SK-N-SH treated with all-trans-retinoic acid at 6 μM for 48 hours (cell line): ENCODE results near the gene GATA5.

ENCODE experiments used
- ATAC-seq: fragments of 200-7000 bp; cut with Tn5 transposase; 3 replicates; pipeline ENCODE4 v1.9.1; 2020; ENCODE audit warnings: mild to moderate bottlenecking, moderate library complexity
- ARNTL ChIP-seq: fragments of 450-650 bp; formaldehyde crosslinking; IDR thresholded peaks from 2 replicates; pipeline ENCODE4 v1.5.0; 2020; ENCODE audit warnings: low read depth, mild to moderate bottlenecking, moderate library complexity, borderline replicate concordance
- BACH2 ChIP-seq: fragments of 250-450 bp; sonication (Bioruptor Pico); IDR thresholded peaks from 2 replicates; pipeline ENCODE4 v1.9.0; 2021; ENCODE audit warnings: mild to moderate bottlenecking, borderline replicate concordance
- CSDC2 ChIP-seq: fragments of 250-450 bp; sonication (Bioruptor Pico); IDR thresholded peaks from 2 replicates; pipeline ENCODE4 v1.5.0; 2020; ENCODE audit warnings: mild to moderate bottlenecking, moderate library complexity
- ESRRG ChIP-seq: fragments of 250-450 bp; sonication (Bioruptor Pico); IDR thresholded peaks from 2 replicates; pipeline ENCODE4 v1.6.1; 2021; ENCODE audit warnings: mild to moderate bottlenecking
- GLIS3 ChIP-seq: fragments of 250-450 bp; sonication (Bioruptor Pico); IDR thresholded peaks from 2 replicates; pipeline ENCODE4 v1.5.0; 2020; ENCODE audit warnings: mild to moderate bottlenecking, moderate library complexity
- ISL1 ChIP-seq: fragments of 250-450 bp; sonication (Bioruptor Pico); IDR thresholded peaks from 2 replicates; pipeline ENCODE4 v2.1.2; 2022; ENCODE audit warnings: mild to moderate bottlenecking, moderate library complexity
- OSR1 ChIP-seq: fragments of 250-450 bp; sonication (Bioruptor Pico); IDR thresholded peaks from 2 replicates; pipeline ENCODE4 v1.8.0; 2022; ENCODE audit warnings: moderate library complexity, mild to moderate bottlenecking, inconsistent platforms
- PPARA ChIP-seq: fragments of 250-450 bp; sonication (Bioruptor Pico); IDR thresholded peaks from 2 replicates; pipeline ENCODE4 v1.5.0; 2020; ENCODE audit warnings: mild to moderate bottlenecking, borderline replicate concordance
- RARB ChIP-seq: fragments of 250-450 bp; sonication (Bioruptor Pico); IDR thresholded peaks from 2 replicates; pipeline ENCODE4 v1.8.0; 2021; ENCODE audit warnings: mild to moderate bottlenecking, moderate library complexity
- SNAI2 ChIP-seq: fragments of 250-450 bp; sonication (Bioruptor Pico); IDR thresholded peaks from 2 replicates; pipeline ENCODE4 v1.5.0; 2020; ENCODE audit warnings: mild to moderate bottlenecking, moderate library complexity
- TCF4 ChIP-seq: fragments of 250-450 bp; sonication (Bioruptor Pico); IDR thresholded peaks from 2 replicates; pipeline ENCODE4 v1.8.0; 2021; ENCODE audit warnings: mild to moderate bottlenecking, moderate library complexity, borderline replicate concordance
- TOX ChIP-seq: fragments of 250-450 bp; sonication (Bioruptor Pico); IDR thresholded peaks from 2 replicates; pipeline ENCODE4 v1.8.0; 2021; ENCODE audit warnings: mild to moderate bottlenecking, moderate library complexity, borderline replicate concordance
- ZFP30 ChIP-seq: fragments of 450-650 bp; formaldehyde crosslinking; IDR thresholded peaks from 2 replicates; pipeline ENCODE4 v1.5.0; 2022; ENCODE audit warnings: mild to moderate bottlenecking, moderate library complexity
- ZNF565 ChIP-seq: fragments of 450-650 bp; formaldehyde crosslinking; conservative IDR thresholded peaks from 2 replicates; pipeline ENCODE4 v1.5.0; 2020; ENCODE audit warnings: low read depth, mild to moderate bottlenecking, moderate library complexity
- ZNF70 ChIP-seq: fragments of 450-650 bp; formaldehyde crosslinking; IDR thresholded peaks from 2 replicates; pipeline ENCODE4 v1.5.0; 2020; ENCODE audit warnings: mild to moderate bottlenecking, moderate library complexity
- ZNF8 ChIP-seq: fragments of 450-650 bp; formaldehyde crosslinking; IDR thresholded peaks from 2 replicates; pipeline ENCODE4 v1.5.0; 2020; ENCODE audit warnings: mild to moderate bottlenecking, moderate library complexity
- TF ChIP-seq, protein P1 (sequence below): fragments of 250-450 bp; sonication (Bioruptor Pico); IDR thresholded peaks from 2 replicates; pipeline ENCODE4 v1.8.0; 2020; ENCODE audit warnings: mild to moderate bottlenecking, moderate library complexity, borderline replicate concordance
- TF ChIP-seq, protein P2 (sequence below): fragments of 250-450 bp; sonication (Bioruptor Pico); IDR thresholded peaks from 2 replicates; pipeline ENCODE4 v1.8.0; 2021; ENCODE audit warnings: low read depth, mild to moderate bottlenecking, moderate library complexity, borderline replicate concordance
- TF ChIP-seq, protein P3 (sequence below): fragments of 250-450 bp; sonication (Bioruptor Pico); IDR thresholded peaks from 2 replicates; pipeline ENCODE4 v1.5.1; 2020; ENCODE audit warnings: low read depth, mild to moderate bottlenecking, moderate library complexity
- TF ChIP-seq, protein P4 (sequence below): fragments of 250-450 bp; sonication (Bioruptor Pico); IDR thresholded peaks from 2 replicates; pipeline ENCODE4 v1.5.0; 2020; ENCODE audit warnings: mild to moderate bottlenecking, moderate library complexity
- TF ChIP-seq, protein P5 (sequence below): fragments of 250-450 bp; sonication (Bioruptor Pico); IDR thresholded peaks from 2 replicates; pipeline ENCODE4 v1.5.1; 2021; ENCODE audit warnings: mild to moderate bottlenecking, moderate library complexity

The GATA5 gene

DNA sequence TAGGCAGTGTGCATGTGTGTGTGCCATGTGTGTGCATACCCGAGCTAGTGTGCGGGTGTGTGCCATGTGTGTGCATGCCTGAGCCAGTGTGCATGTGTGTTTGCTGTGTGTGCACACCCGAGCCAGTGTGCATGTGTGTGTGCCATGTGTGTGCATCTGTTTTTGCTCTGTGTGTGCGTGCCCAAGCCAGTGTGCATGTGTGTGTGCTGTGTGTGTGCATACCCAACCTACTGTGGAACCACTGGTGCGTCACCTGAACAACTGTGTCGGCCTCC is 54.1 kb downstream of the GATA5 start (continued):
- TF ChIP-seq RARB (no peak), ZNF70 (CRISPR knock-in tag) (no peak), CSDC2 (CRISPR knock-in tag) (no peak)
- TF ChIP-seq, all 23 proteins: peak for 0

DNA sequence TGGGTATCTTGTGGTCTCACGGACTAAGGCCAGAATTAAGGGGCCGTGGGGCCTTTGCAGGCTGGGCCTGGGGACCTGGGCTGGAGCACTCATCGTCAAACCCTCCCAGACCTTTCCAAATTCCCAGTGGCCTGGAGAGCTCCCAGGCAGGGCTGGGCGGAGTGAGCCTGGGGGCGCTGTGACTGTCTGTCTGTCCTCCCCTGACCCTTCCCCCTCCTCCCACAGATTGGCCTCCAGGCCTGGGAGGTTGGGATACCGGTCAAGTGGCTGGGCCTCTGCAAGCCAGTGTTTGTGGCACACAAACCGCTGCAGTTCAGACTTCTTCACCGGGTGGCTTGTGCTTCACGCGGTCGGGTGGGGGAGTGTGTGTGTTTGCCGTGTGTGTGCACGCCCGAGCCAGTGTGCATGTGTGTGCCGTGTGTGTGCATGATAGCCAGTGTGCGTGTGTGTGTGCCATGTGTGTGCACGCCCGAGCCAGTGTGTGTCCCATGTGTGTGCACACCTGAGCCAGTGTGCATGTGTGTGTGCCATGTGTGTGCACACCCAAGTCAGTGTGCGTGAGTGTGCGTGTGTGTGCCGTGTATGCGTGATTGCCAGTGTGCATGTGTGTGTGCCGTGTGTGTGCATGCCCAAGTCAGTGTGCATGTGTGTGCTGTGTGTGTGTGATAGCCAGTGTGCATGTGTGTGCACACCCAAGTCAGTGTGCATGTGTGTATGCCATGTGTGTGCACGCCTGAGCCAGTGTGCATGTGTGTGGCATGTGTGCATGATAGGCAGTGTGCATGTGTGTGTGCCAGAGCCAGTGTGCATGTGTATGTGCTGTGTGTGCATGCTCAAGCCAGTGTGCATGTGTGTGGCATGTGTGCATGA is 54.7 kb downstream of the GATA5 start:
- TF ChIP-seq ZNF8 (no peak), ISL1 (no peak), ZNF70 (CRISPR knock-in tag) (no peak), OSR1 (no peak), SNAI2 (no peak), ESRRG (CRISPR knock-in tag) (no peak), RARB (no peak), PPARA (no peak), TCF4 (no peak), CSDC2 (CRISPR knock-in tag) (no peak), GLIS3 (CRISPR knock-in tag) (no peak), TOX (CRISPR knock-in tag) (no peak), BACH2 (CRISPR knock-in tag) (no peak), ARNTL (CRISPR knock-in tag) (no peak)
- TF ChIP-seq, protein P1, sequence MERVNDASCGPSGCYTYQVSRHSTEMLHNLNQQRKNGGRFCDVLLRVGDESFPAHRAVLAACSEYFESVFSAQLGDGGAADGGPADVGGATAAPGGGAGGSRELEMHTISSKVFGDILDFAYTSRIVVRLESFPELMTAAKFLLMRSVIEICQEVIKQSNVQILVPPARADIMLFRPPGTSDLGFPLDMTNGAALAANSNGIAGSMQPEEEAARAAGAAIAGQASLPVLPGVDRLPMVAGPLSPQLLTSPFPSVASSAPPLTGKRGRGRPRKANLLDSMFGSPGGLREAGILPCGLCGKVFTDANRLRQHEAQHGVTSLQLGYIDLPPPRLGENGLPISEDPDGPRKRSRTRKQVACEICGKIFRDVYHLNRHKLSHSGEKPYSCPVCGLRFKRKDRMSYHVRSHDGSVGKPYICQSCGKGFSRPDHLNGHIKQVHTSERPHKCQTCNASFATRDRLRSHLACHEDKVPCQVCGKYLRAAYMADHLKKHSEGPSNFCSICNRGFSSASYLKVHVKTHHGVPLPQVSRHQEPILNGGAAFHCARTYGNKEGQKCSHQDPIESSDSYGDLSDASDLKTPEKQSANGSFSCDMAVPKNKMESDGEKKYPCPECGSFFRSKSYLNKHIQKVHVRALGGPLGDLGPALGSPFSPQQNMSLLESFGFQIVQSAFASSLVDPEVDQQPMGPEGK (CRISPR knock-in tag) = no peak
- TF ChIP-seq, protein P2, sequence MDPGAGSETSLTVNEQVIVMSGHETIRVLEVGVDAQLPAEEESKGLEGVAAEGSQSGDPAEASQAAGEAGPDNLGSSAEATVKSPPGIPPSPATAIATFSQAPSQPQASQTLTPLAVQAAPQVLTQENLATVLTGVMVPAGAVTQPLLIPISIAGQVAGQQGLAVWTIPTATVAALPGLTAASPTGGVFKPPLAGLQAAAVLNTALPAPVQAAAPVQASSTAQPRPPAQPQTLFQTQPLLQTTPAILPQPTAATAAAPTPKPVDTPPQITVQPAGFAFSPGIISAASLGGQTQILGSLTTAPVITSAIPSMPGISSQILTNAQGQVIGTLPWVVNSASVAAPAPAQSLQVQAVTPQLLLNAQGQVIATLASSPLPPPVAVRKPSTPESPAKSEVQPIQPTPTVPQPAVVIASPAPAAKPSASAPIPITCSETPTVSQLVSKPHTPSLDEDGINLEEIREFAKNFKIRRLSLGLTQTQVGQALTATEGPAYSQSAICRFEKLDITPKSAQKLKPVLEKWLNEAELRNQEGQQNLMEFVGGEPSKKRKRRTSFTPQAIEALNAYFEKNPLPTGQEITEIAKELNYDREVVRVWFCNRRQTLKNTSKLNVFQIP (CRISPR knock-in tag) = no peak
- TF ChIP-seq, protein P3, sequence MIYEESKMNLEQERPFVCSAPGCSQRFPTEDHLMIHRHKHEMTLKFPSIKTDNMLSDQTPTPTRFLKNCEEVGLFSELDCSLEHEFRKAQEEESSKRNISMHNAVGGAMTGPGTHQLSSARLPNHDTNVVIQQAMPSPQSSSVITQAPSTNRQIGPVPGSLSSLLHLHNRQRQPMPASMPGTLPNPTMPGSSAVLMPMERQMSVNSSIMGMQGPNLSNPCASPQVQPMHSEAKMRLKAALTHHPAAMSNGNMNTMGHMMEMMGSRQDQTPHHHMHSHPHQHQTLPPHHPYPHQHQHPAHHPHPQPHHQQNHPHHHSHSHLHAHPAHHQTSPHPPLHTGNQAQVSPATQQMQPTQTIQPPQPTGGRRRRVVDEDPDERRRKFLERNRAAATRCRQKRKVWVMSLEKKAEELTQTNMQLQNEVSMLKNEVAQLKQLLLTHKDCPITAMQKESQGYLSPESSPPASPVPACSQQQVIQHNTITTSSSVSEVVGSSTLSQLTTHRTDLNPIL (CRISPR knock-in tag) = no peak
- TF ChIP-seq, protein P4, sequence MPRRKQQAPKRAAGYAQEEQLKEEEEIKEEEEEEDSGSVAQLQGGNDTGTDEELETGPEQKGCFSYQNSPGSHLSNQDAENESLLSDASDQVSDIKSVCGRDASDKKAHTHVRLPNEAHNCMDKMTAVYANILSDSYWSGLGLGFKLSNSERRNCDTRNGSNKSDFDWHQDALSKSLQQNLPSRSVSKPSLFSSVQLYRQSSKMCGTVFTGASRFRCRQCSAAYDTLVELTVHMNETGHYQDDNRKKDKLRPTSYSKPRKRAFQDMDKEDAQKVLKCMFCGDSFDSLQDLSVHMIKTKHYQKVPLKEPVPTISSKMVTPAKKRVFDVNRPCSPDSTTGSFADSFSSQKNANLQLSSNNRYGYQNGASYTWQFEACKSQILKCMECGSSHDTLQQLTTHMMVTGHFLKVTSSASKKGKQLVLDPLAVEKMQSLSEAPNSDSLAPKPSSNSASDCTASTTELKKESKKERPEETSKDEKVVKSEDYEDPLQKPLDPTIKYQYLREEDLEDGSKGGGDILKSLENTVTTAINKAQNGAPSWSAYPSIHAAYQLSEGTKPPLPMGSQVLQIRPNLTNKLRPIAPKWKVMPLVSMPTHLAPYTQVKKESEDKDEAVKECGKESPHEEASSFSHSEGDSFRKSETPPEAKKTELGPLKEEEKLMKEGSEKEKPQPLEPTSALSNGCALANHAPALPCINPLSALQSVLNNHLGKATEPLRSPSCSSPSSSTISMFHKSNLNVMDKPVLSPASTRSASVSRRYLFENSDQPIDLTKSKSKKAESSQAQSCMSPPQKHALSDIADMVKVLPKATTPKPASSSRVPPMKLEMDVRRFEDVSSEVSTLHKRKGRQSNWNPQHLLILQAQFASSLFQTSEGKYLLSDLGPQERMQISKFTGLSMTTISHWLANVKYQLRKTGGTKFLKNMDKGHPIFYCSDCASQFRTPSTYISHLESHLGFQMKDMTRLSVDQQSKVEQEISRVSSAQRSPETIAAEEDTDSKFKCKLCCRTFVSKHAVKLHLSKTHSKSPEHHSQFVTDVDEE = no peak
- TF ChIP-seq, protein P5, sequence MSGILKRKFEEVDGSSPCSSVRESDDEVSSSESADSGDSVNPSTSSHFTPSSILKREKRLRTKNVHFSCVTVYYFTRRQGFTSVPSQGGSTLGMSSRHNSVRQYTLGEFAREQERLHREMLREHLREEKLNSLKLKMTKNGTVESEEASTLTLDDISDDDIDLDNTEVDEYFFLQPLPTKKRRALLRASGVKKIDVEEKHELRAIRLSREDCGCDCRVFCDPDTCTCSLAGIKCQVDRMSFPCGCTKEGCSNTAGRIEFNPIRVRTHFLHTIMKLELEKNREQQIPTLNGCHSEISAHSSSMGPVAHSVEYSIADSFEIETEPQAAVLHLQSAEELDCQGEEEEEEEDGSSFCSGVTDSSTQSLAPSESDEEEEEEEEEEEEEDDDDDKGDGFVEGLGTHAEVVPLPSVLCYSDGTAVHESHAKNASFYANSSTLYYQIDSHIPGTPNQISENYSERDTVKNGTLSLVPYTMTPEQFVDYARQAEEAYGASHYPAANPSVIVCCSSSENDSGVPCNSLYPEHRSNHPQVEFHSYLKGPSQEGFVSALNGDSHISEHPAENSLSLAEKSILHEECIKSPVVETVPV (CRISPR knock-in tag) = no peak
- no peak for ATAC-seq

DNA sequence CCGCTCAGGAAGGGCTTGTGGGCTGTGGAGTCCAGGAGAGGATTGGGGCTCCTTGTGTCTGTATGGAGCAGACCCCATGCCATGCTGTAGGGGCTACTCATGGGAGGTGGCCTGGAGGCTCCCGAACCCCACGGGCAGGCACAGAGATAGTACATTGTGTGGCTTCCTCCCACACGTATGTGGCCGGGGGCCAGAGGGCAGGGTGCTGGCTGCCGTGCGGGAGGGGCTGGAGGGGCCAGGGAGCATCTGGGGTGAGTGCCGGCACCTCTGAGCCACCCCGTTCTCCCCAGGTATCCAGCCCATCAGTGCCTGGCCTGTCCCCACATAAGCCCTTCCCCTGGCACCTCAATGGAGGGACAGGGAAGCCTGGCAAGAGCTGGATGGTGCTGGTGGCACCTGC is 56.0 kb downstream of the GATA5 start:
- ATAC-seq = no peak
- TF ChIP-seq ZNF565 = no peak
- no peak for TF ChIP-seq TCF4
- no peak for TF ChIP-seq OSR1
- no peak for TF ChIP-seq ARNTL (CRISPR knock-in tag)
- TF ChIP-seq TOX (CRISPR knock-in tag) = no peak
- no peak for TF ChIP-seq PPARA
- TF ChIP-seq ZFP30 (CRISPR knock-in tag) = no peak
- TF ChIP-seq, protein P1 (CRISPR knock-in tag) = no peak
